ENCODE data around the gene CLDN14.

DNA sequence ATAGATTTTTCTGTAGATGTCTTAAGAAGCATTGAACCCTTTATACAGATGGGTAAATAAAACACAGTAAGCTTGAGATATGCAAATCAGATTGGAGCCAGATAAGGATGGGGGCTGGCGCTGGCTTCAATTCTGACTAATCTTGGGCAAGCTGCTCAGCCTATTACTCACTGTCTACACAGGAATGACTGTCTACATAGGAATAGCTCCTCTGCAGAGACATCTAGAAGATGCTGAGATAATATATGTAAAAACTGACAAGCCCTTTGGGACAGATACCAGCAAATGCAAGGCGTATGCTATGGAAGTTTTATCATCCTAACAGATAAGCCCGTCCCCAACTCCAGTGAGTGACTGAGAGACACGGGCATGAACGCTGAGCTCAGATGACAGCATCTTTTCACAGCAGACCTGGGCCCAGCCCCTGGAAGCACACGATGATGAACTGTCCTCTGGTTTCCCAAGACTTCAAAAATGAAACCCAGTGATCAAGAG lies 1.7 kb downstream of the CLDN14 start:
- TF ChIP-seq, protein P1, sequence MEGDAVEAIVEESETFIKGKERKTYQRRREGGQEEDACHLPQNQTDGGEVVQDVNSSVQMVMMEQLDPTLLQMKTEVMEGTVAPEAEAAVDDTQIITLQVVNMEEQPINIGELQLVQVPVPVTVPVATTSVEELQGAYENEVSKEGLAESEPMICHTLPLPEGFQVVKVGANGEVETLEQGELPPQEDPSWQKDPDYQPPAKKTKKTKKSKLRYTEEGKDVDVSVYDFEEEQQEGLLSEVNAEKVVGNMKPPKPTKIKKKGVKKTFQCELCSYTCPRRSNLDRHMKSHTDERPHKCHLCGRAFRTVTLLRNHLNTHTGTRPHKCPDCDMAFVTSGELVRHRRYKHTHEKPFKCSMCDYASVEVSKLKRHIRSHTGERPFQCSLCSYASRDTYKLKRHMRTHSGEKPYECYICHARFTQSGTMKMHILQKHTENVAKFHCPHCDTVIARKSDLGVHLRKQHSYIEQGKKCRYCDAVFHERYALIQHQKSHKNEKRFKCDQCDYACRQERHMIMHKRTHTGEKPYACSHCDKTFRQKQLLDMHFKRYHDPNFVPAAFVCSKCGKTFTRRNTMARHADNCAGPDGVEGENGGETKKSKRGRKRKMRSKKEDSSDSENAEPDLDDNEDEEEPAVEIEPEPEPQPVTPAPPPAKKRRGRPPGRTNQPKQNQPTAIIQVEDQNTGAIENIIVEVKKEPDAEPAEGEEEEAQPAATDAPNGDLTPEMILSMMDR (IDR thresholded peaks at IDR 0.05): no peak
- TF ChIP-seq POLR2A (IDR thresholded peaks at IDR 0.05) (no peak), POLR2AphosphoS5 (IDR thresholded peaks at IDR 0.05) (no peak)
